H7 (cell line): ENCODE results near the gene GYPB. TPM values are rescaled to one million over a fixed set of nuclear protein-coding genes. Genes with fewer than 3 reads are reported as not detected.
"Not testable (repeated sequence)": the region's sequence is repeated elsewhere in the genome, so short reads cannot be mapped to it uniquely, and the experiment has no call there.

Experiments used
- DNase-seq: peaks from one replicate; pipeline ENCODE4 v3.0.0; 2012
- H3K27me3 ChIP-seq: 2 replicates; pipeline ENCODE4 v1.6.0; 2011; ENCODE audit warnings: mild to moderate bottlenecking, low read length; ENCODE audit not compliant: control insufficient read depth, insufficient read depth
- H3K36me3 ChIP-seq: replicated peaks from 2 replicates; pipeline ENCODE4 v1.5.1; 2011; ENCODE audit warnings: low read length; ENCODE audit not compliant: control insufficient read depth, insufficient read depth
- H3K4me3 ChIP-seq: 2 replicates; pipeline ENCODE4 v1.5.1; 2011; ENCODE audit warnings: low read depth, mild to moderate bottlenecking, control low read depth, low read length, moderate library complexity; ENCODE audit not compliant: insufficient read depth
- total RNA-seq: library from RNA; depleted of rRNA; stranded (reverse); fragments of >200 nt; shearing (Covaris generic); gene quantifications from 2 replicates; pipeline ENCODE4 v1.2.3, GENCODE V29; 2014

Gene GYPB
- total RNA-seq, 1 experiment from 2014 or later, result not detected

DNA sequence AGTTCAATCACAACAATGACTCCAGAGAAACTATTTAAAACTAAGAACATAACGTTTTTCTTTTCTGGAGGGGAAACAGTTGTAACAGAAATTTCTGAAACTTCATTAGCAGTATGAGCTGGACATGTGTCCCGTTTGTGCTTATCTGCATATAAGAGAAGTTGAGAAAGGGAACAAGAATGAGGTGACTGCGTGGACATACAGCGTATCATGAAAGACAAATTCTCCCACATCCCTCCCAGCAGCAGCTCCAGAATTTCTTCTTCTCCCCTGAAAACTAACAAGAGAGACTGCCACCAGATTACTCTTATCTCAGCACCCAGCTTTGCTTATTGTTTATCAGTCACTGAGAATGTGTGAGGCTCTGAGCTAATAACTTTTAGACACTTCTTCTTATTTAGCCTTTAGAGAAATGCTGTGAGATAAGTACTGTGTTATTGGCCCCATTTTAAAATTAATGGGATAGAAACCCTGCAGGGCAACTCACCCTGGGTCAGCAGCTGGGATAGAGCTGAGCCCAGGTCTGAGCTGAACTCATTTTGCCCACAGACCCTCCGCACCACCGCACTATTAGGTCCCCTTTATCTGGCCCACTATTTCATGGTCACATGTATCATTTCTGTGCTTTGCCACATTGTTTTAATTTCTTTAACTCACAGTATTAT, 18.7 kb downstream of the GYPB start:
- H3K36me3 ChIP-seq, DNase-seq, H3K27me3 ChIP-seq, H3K4me3 ChIP-seq: not testable (repeated sequence)

GRCh38 chr4:143996193-143996592, 23.0 kb downstream of the GYPB start:
- H3K36me3 ChIP-seq, DNase-seq, H3K27me3 ChIP-seq, H3K4me3 ChIP-seq: not testable (repeated sequence)

GRCh38 chr4:143991761-143992160, 27.4 kb downstream of the GYPB start:
- not testable (repeated sequence) for H3K36me3 ChIP-seq, H3K4me3 ChIP-seq, H3K27me3 ChIP-seq, DNase-seq

- not testable (repeated sequence) for H3K36me3 ChIP-seq, H3K4me3 ChIP-seq, H3K27me3 ChIP-seq, DNase-seq
Observed at GRCh38 chr4:143990717-143991116, 28.5 kb downstream of the GYPB start.

DNA sequence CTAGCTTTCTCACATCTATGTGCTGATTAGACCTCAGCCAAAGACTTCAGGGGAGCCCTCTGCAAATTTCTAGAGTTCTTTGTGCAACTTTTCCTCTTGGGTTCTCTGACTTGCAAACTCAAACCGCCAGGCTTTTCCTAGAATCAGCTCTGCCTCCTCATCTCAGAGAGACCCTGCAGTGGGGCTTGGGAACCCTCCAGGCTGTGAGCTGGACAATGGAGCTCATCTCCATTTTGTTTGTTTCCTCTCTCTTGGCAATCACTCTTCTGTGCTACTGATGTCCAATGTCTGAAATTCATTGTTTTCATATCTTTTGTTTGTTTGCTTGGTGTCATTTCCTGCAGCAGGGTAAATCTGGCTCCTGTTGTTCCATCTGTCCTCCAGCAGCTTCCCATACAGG, 33.0 kb downstream of the GYPB start:
- Histone ChIP-seq H3K27me3 (no peaks in the 10 kb centered on the region), H3K4me3 (no peak overlapping the region), H3K36me3 (no peaks in the 10 kb centered on the region)
- no peak for DNase-seq

- not testable (repeated sequence) for H3K36me3 ChIP-seq, DNase-seq, H3K27me3 ChIP-seq, H3K4me3 ChIP-seq
Observed at GRCh38 chr4:143980776-143981175, 38.4 kb downstream of the GYPB start.

GRCh38 chr4:143975527-143975926, 43.7 kb downstream of the GYPB start:
- not testable (repeated sequence) for H3K4me3 ChIP-seq, DNase-seq, H3K36me3 ChIP-seq, H3K27me3 ChIP-seq

DNA sequence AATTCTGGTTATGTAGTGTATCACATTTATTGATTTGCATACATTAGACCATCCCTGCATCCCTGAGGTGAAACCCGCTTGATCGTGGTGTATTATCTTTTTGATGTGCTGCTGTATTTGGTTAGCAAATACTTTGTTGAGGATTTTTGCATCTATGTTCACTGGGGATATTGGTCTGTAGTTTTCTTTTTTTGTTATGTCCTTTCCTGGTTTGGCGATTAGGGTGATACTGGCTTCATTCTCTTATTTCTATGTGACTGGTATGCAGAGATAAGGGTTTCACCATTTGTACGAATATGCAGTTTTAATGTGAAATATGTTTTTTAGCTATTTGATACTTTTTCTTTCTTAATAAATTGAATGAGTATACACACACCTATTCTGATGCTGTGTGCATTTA, 45.2 kb downstream of the GYPB start:
- not testable (repeated sequence) for H3K36me3 ChIP-seq, DNase-seq, H3K27me3 ChIP-seq, H3K4me3 ChIP-seq

DNA sequence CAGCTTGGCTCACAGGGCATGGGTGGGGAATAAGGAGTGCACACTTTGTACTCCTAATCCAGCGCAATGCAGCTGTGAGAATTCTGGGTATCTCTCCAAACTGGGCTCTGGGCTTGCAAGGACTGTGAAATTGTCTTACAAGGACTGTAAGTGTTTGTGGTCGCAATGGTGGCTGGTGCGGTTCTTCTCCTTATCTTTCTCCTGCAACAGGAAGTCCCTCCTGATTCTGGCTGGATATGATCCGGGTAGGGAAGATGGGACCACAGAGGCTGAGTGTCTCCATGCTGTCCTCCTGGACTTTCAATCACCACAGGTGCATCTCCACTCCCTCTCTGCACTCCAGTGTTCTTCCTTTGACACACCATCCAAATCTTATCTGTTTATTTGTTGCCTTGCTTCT, 58.1 kb downstream of the GYPB start:
- DNase-seq, result no peak
- H3K27me3 ChIP-seq, result no peaks in the 10 kb centered on the region
- no peak overlapping the region for H3K4me3 ChIP-seq
- H3K36me3 ChIP-seq, result no peaks in the 10 kb centered on the region

DNA sequence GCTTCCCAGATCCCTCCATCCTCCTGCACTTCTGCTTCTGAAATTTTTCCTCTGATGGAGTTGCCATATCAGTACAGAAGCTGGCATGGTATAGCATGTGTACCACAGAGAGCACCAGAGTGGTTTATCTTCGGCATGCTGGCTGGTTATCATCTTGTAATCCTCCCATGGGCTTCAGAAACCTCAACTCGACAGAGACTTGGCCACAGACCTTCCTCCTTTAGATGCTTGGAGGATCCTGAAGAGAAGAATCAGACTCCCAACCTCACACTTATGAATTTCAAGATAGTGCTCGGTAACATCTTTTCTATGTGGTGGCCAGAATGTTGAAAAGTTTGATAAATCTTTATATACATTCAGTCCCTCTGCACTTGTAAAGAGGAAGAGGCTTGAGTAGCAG, 63.9 kb downstream of the GYPB start:
- not testable (repeated sequence) for H3K36me3 ChIP-seq, DNase-seq, H3K27me3 ChIP-seq, H3K4me3 ChIP-seq

DNA sequence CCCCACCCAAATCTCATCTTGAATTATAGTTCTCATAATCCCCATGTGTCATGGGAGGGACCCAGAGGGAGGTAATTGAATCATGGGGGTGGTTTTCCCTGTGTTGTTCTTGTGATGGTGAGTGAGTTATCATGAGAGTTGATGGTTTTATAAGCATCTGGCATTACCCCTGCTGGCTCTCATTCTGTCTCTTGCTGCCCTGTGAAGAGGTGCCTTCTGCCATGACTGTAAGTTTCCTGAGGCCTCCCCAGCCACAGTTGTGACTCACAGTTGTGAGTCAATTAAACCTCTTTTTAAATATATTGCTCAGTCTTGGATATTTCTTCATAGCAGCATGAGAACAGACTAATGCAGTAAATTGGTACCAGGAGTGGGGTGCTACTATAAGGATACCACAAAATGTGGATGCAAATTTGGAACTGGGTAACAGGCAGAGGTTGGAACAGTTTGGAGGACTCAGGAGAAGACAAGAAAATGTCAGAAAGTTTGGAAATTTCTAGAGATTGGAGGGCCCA, 67.7 kb downstream of the GYPB start:
- H3K4me3 ChIP-seq, H3K36me3 ChIP-seq, H3K27me3 ChIP-seq, DNase-seq: not testable (repeated sequence)

DNA sequence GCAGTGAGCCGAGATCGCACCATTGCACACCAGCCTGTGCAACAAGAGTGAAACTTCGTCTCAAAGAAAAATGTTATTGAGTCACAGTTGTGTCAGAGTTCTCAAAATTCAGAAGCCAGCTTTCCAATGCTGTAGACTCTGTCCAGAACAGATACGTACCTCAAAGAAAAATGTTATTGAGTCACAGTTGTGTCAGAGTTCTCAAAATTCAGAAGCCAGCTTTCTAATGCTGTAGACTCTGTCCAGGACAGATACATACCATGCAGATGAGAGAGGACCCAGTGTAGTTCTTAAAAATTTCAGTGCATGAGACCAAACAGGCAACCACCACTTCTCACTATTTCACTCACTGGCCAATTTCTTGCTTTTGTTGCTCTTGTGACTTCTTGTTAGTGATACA, 68.2 kb downstream of the GYPB start:
- DNase-seq, H3K27me3 ChIP-seq, H3K4me3 ChIP-seq, H3K36me3 ChIP-seq: not testable (repeated sequence)

GRCh38 chr4:143950185-143950584, 69.0 kb downstream of the GYPB start:
- not testable (repeated sequence) for H3K27me3 ChIP-seq, H3K4me3 ChIP-seq, H3K36me3 ChIP-seq, DNase-seq

GRCh38 chr4:143947493-143947892, 71.7 kb downstream of the GYPB start:
- H3K27me3 ChIP-seq, H3K36me3 ChIP-seq, DNase-seq, H3K4me3 ChIP-seq: not testable (repeated sequence)
